H1 (cell line): Measurements from ENCODE around the gene UBTD2. TPM values are rescaled to one million over a fixed set of nuclear protein-coding genes. Genes with fewer than 3 reads are reported as not detected.
A peak's percentile ranks its signal among the peaks of the same experiment; 100 is the strongest.

Source experiments
- CTCF ChIA-PET: fragments of 300-600 bp; sonication (Branson Sonifier 250); formaldehyde crosslinking; loops from one replicate; lab custom pipeline; 2021; ENCODE audit not compliant: partially characterized antibody; lab: Charles Lee
- POLR2A ChIA-PET: fragments of 300-600 bp; sonication (Branson Sonifier 250); formaldehyde crosslinking; loops from one replicate; lab custom pipeline; 2021; ENCODE audit warnings: inconsistent platforms; ENCODE audit not compliant: partially characterized antibody; lab: Charles Lee
- DNase-seq, 2 experiments: peaks; one replicate each; pipeline versions ENCODE4 v3.0.0 to v3.0.0-alpha.2; 2010 to 2022; ENCODE audit warnings: low spot score in 2 of 2, low read depth in 1 of 2, mixed read lengths in 1 of 2
- FAIRE-seq: peaks from 2 replicates; lab custom pipeline; 2011; peaks lifted over from hg19 to GRCh38; lab: Jason Lieb, UNC
- H2AFZ ChIP-seq: 2 replicates; pipeline ENCODE4 v1.8.1; 2012; ENCODE audit warnings: low read length, inconsistent platforms
- H2AK5ac ChIP-seq: 2 replicates; pipeline ENCODE4 v1.6.1; 2013; ENCODE audit warnings: low read depth, low read length
- H2BK120ac ChIP-seq: replicated peaks from 2 replicates; pipeline ENCODE3; 2013; ENCODE audit warnings: low read depth, low read length, inconsistent platforms
- H2BK12ac ChIP-seq: 2 replicates; pipeline ENCODE4 v1.6.1; 2013; ENCODE audit warnings: low read depth, low read length
- H2BK15ac ChIP-seq: 2 replicates; pipeline ENCODE4 v1.6.1; 2013; ENCODE audit warnings: low read length
- H2BK20ac ChIP-seq: 2 replicates; pipeline ENCODE4 v1.6.1; 2013; ENCODE audit warnings: low read length
- H2BK5ac ChIP-seq: 2 replicates; pipeline ENCODE4 v1.6.1; 2013; ENCODE audit warnings: low read depth, low read length
- H3K14ac ChIP-seq: 2 replicates; pipeline ENCODE4 v1.6.1; 2013; ENCODE audit warnings: inconsistent platforms; ENCODE audit not compliant: insufficient read length
- H3K18ac ChIP-seq: 2 replicates; pipeline ENCODE4 v1.6.1; 2013; ENCODE audit warnings: low read length; ENCODE audit errors: extremely low read depth
- H3K23ac ChIP-seq: 2 replicates; pipeline ENCODE4 v1.6.1; 2013; ENCODE audit warnings: inconsistent platforms; ENCODE audit not compliant: insufficient read length
- H3K23me2 ChIP-seq: 2 replicates; pipeline ENCODE4 v1.6.1; 2013; ENCODE audit warnings: low read depth, low read length
- H3K27ac ChIP-seq: 2 replicates; pipeline ENCODE4 v1.6.1; 2011; ENCODE audit warnings: low read depth, low read length, inconsistent platforms
- H3K27me3 ChIP-seq, 4 experiments: replicated peaks in 1 of 4; 1 replicate in 1 of 4; 2 replicates in 3 of 4; pipeline versions ENCODE4 v1.6.1 to v1.8.1; 2011 to 2013; ENCODE audit warnings: low read length in 3 of 4, mild to moderate bottlenecking in 3 of 4, inconsistent platforms in 2 of 4, mixed read lengths in 2 of 4, moderate library complexity in 1 of 4; ENCODE audit not compliant: control insufficient read depth in 3 of 4, insufficient read depth in 3 of 4; ENCODE audit errors: extremely low read depth in 1 of 4
- H3K36me3 ChIP-seq, 4 experiments: 2 replicates each; pipeline versions ENCODE4 v1.6.1 to v1.8.1; 2011 to 2013; ENCODE audit warnings: mild to moderate bottlenecking in 4 of 4, low read length in 3 of 4, moderate library complexity in 2 of 4, control low read depth in 1 of 4, inconsistent platforms in 1 of 4; ENCODE audit not compliant: insufficient read depth in 4 of 4, control insufficient read depth in 2 of 4
- H3K4ac ChIP-seq: replicated peaks from 2 replicates; pipeline ENCODE3; 2013; ENCODE audit warnings: low read length, low read depth, mixed read lengths, inconsistent platforms; ENCODE audit not compliant: insufficient read length
- H3K4me1 ChIP-seq, 4 experiments: replicated peaks in 1 of 4; 1 replicate in 1 of 4; 2 replicates in 3 of 4; pipeline versions ENCODE4 v1.6.1 to v1.8.1; 2011 to 2013; ENCODE audit warnings: low read length in 3 of 4, inconsistent platforms in 2 of 4, mixed read lengths in 1 of 4; ENCODE audit not compliant: insufficient read depth in 4 of 4, control insufficient read depth in 3 of 4
- H3K4me2 ChIP-seq, 2 experiments: 2 replicates each; pipeline versions ENCODE4 v1.6.1 to v1.8.1; 2011 to 2013; ENCODE audit warnings: low read depth in 2 of 2, low read length in 2 of 2, control low read depth in 1 of 2, inconsistent platforms in 1 of 2, mild to moderate bottlenecking in 1 of 2; ENCODE audit not compliant: insufficient read depth in 1 of 2
- H3K4me3 ChIP-seq, 4 experiments: fragments of 200-600, 300-600 bp in 1 of 4; sonication (generic), shearing (Covaris generic), sonication (Bioruptor Twin) in 1 of 4; 2 replicates each; pipeline versions ENCODE4 v1.5.1 to v1.8.1; 2011 to 2016; ENCODE audit warnings: low read length in 4 of 4, low read depth in 3 of 4, control low read depth in 2 of 4, inconsistent platforms in 2 of 4, mild to moderate bottlenecking in 2 of 4, mixed read lengths in 1 of 4, moderate library complexity in 1 of 4; ENCODE audit not compliant: insufficient read depth in 2 of 4; ENCODE audit errors: extremely low read depth in 1 of 4
- H3K56ac ChIP-seq: replicated peaks from 2 replicates; pipeline ENCODE3; 2013; ENCODE audit warnings: low read depth, mild to moderate bottlenecking, mixed read lengths, low read length, inconsistent platforms; ENCODE audit not compliant: insufficient read length
- H3K79me1 ChIP-seq: 2 replicates; pipeline ENCODE4 v1.6.1; 2013; ENCODE audit warnings: low read depth, low read length, control low read depth
- H3K79me2 ChIP-seq, 2 experiments: 2 replicates each; pipeline versions ENCODE4 v1.6.1 to v1.8.1; 2012 to 2013; ENCODE audit warnings: low read length in 2 of 2, mild to moderate bottlenecking in 2 of 2, inconsistent platforms in 1 of 2; ENCODE audit not compliant: insufficient read depth in 2 of 2, control insufficient read depth in 1 of 2
- H3K9ac ChIP-seq, 4 experiments: replicated peaks in 1 of 4; 1 replicate in 1 of 4; 2 replicates in 3 of 4; pipeline versions ENCODE4 v1.6.1 to v1.8.1; 2011 to 2013; ENCODE audit warnings: low read depth in 3 of 4, low read length in 3 of 4, control low read depth in 2 of 4, mild to moderate bottlenecking in 2 of 4, moderate library complexity in 2 of 4, inconsistent platforms in 1 of 4; ENCODE audit errors: extremely low read depth in 1 of 4
- H3K9me3 ChIP-seq, 2 experiments: 2 replicates each; pipeline versions ENCODE4 v1.6.1 to v1.8.1; 2012 to 2013; ENCODE audit warnings: mild to moderate bottlenecking in 2 of 2, moderate library complexity in 2 of 2, control low read depth in 1 of 2, inconsistent platforms in 1 of 2, low read depth in 1 of 2, low read length in 1 of 2, mixed read lengths in 1 of 2; ENCODE audit not compliant: insufficient read depth in 2 of 2
- H4K20me1 ChIP-seq, 2 experiments: replicated peaks in 1 of 2; 2 replicates each; pipeline versions ENCODE3 to v1.8.1; 2011 to 2013; ENCODE audit warnings: inconsistent platforms in 2 of 2, low read length in 2 of 2, mild to moderate bottlenecking in 1 of 2; ENCODE audit not compliant: insufficient read depth in 2 of 2, control insufficient read depth in 1 of 2
- H4K5ac ChIP-seq: 2 replicates; pipeline ENCODE4 v1.6.1; 2013; ENCODE audit warnings: low read length, low read depth, mixed read lengths, inconsistent platforms; ENCODE audit not compliant: insufficient read length
- H4K8ac ChIP-seq: 2 replicates; pipeline ENCODE4 v1.8.0; 2013; ENCODE audit warnings: mild to moderate bottlenecking, moderate library complexity, low read length, inconsistent platforms; ENCODE audit not compliant: insufficient read depth; ENCODE audit errors: extremely low read depth
- H4K91ac ChIP-seq: replicated peaks from 2 replicates; pipeline ENCODE3; 2013; ENCODE audit warnings: low read length, mixed read lengths, inconsistent platforms; ENCODE audit not compliant: insufficient read length
- GTF2F1 ChIP-seq: IDR thresholded peaks from 2 replicates; pipeline ENCODE4 v1.6.1; 2012; ENCODE audit warnings: low read depth, low read length, improper control_type of control experiment, borderline replicate concordance
- JUND ChIP-seq: IDR thresholded peaks from 2 replicates; pipeline ENCODE4 v1.6.1; 2011; ENCODE audit warnings: mild to moderate bottlenecking, improper control_type of control experiment, low read length
- MAFK ChIP-seq: IDR thresholded peaks from 2 replicates; pipeline ENCODE4 v1.6.1; 2012; ENCODE audit warnings: low read depth, mild to moderate bottlenecking, improper control_type of control experiment, low read length
- RFX5 ChIP-seq: IDR thresholded peaks from 2 replicates; pipeline ENCODE4 v1.6.1; 2011; ENCODE audit warnings: low read depth, low read length, improper control_type of control experiment, borderline replicate concordance
- SAP30 ChIP-seq: fragments of 300-600 bp; sonication (generic); IDR thresholded peaks from 2 replicates; pipeline ENCODE4 v1.7.1; 2012; ENCODE audit warnings: low read length, moderate library complexity, mild to moderate bottlenecking, inconsistent platforms; ENCODE audit not compliant: insufficient read depth, insufficient replicate concordance
- YY1 ChIP-seq: IDR thresholded peaks from 2 replicates; pipeline ENCODE4 v1.6.1; 2011; ENCODE audit warnings: low read depth, mild to moderate bottlenecking, low read length
- WGBS, 2 experiments: shearing (Covaris generic) in 1 of 2; methylation state at CpG; one replicate each; pipeline versions ENCODE4 v1.1.6 to v1.1.7; 2013 to 2015; ENCODE audit warnings: low lambda C conversion rate in 2 of 2, mixed read lengths in 2 of 2, inconsistent platforms in 1 of 2, low coverage in 1 of 2, missing lambda C conversion rate in 1 of 2; ENCODE audit not compliant: insufficient replicate concordance in 2 of 2, insufficient coverage in 1 of 2, insufficient read length in 1 of 2; ENCODE audit errors: extremely low coverage in 1 of 2, missing lambda C conversion rate in 1 of 2; 5-methylcytosine and 5-hydroxymethylcytosine counted together
- polyA plus RNA-seq, 7 experiments: library from polyadenylated mRNA; depleted of rRNA in 3 of 7; stranded (reverse) in 5 of 7; unstranded in 2 of 7; fragments of >200 nt in 5 of 7; fragments of 200-250 nt in 2 of 7; gene quantifications; 1 replicate in 5 of 7; 2 replicates in 1 of 7; 4 replicates in 1 of 7; pipeline versions ENCODE4 v1.2.1 to v1.2.3, GENCODE V29; 2011 to 2013; ENCODE audit warnings: missing spikeins in 2 of 7, mixed read lengths in 2 of 7
- total RNA-seq: library from RNA; stranded (reverse); fragmentation: NEBNext Ultra II Directional; extraction: Animal tissue kit (Norgen Biotek cat#: 25700); gene quantifications from 2 replicates; pipeline ENCODE4 v1.2.1, GENCODE V29; 2021
- TF ChIP-seq, protein P1 (sequence below): IDR thresholded peaks from 2 replicates; pipeline ENCODE4 v1.6.1; 2011; ENCODE audit warnings: low read length, improper control_type of control experiment
- TF ChIP-seq, protein P2 (sequence below), 3 experiments: IDR thresholded peaks; 1 replicate in 2 of 3; 2 replicates in 1 of 3; pipeline versions ENCODE4 v1.5.1 to v1.6.1; 2011; ENCODE audit warnings: low read length in 3 of 3, mild to moderate bottlenecking in 3 of 3, inconsistent platforms in 2 of 3, low read depth in 1 of 3, moderate library complexity in 1 of 3; ENCODE audit not compliant: insufficient read depth in 1 of 3; ENCODE audit errors: control extremely low read depth in 1 of 3

Gene UBTD2
- total and polyA plus RNA-seq, 2 of the 8 experiments (the other 6 are each of a cell fraction or from before 2014, with no cell fraction given) = 14.5 to 39.2 TPM

DNA sequence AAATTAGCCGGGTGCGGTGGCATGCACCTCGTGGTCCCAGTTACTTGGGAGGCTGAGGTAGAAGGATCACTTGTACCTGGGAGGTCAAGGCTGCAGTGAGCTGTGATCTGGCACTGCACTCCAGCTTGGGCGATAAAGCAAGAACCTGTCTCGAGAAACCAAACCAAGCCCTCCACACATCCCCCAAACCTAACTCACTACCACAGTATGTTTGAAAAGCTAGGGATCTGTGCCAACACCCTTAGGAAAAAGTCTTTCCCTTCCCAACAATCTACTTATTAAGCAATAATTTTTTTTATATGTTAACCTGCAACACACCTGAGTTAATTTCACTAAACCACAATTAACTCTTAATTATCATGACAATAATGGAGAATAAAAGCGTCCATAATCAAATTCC is 2.2 kb downstream of the UBTD2 start:
- Histone ChIP-seq H3K4ac (no peak overlapping the region), H4K91ac (no peak overlapping the region), H2BK12ac (no peak overlapping the region), H3K9ac (no peak overlapping the region), H2AK5ac (no peak overlapping the region), H2BK20ac (no peak overlapping the region), H3K9me3 (no peaks in the 10 kb centered on the region), H4K5ac (no peak overlapping the region), H2BK5ac (no peak overlapping the region), H2BK120ac (no peak overlapping the region), H3K36me3 (no peaks in the 10 kb centered on the region), H2BK15ac (no peak overlapping the region), H3K79me2 (peaks cover 37 to 67% of the 10 kb centered on the region in 2 experiments), H3K27me3 (no peaks in the 10 kb centered on the region), H3K18ac (no peak overlapping the region), H3K23ac (no peak overlapping the region), H4K8ac (peak overlapping the region; percentile 19; the same call in 1 of the 2 replicates), H3K56ac (no peak overlapping the region), H2AFZ (no peak overlapping the region), H3K4me1 (peaks cover 0 to 10% (median 0%) of the 10 kb centered on the region in 4 experiments; a peak in 3 of 7 replicates), H3K79me1 (peaks cover 2% of the 10 kb centered on the region; the same call in 1 of the 2 replicates), H3K14ac (no peak overlapping the region), H3K4me3 (peak overlapping the region in 2 of 4 experiments; percentile 89 to 90; a peak in 3 of 8 replicates), H3K23me2 (no peaks in the 10 kb centered on the region), H3K4me2 (peak overlapping the region; percentile 75 to 80), H3K27ac (no peak overlapping the region), H4K20me1 (peaks cover 6 to 18% of the 10 kb centered on the region in 2 experiments)
- POLR2A ChIA-PET = interaction anchor here (1.2 to 2.3 kb wide), 5 partner anchors 14 to 176 kb away, joined by 3 to 7 read pairs (median 5); no protein-coding TSS in a partner anchor
- DNase-seq (no peak), FAIRE-seq (no peak)
- WGBS, 2 experiments = 73% methylated on average over 6 of the region's 6 CpGs; no CpG with 5 or more reads in 1 of the 2 experiments
- TF ChIP-seq YY1 = no peak
- TF ChIP-seq, protein P1, sequence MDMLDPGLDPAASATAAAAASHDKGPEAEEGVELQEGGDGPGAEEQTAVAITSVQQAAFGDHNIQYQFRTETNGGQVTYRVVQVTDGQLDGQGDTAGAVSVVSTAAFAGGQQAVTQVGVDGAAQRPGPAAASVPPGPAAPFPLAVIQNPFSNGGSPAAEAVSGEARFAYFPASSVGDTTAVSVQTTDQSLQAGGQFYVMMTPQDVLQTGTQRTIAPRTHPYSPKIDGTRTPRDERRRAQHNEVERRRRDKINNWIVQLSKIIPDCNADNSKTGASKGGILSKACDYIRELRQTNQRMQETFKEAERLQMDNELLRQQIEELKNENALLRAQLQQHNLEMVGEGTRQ = no peak
- TF ChIP-seq GTF2F1 = no peak
- no peak for TF ChIP-seq JUND
- TF ChIP-seq MAFK = no peak
- TF ChIP-seq, protein P2, sequence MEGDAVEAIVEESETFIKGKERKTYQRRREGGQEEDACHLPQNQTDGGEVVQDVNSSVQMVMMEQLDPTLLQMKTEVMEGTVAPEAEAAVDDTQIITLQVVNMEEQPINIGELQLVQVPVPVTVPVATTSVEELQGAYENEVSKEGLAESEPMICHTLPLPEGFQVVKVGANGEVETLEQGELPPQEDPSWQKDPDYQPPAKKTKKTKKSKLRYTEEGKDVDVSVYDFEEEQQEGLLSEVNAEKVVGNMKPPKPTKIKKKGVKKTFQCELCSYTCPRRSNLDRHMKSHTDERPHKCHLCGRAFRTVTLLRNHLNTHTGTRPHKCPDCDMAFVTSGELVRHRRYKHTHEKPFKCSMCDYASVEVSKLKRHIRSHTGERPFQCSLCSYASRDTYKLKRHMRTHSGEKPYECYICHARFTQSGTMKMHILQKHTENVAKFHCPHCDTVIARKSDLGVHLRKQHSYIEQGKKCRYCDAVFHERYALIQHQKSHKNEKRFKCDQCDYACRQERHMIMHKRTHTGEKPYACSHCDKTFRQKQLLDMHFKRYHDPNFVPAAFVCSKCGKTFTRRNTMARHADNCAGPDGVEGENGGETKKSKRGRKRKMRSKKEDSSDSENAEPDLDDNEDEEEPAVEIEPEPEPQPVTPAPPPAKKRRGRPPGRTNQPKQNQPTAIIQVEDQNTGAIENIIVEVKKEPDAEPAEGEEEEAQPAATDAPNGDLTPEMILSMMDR (IDR thresholded peaks at IDR 0.05; ENCODE audit: control extremely low read depth in 1 of 3, insufficient read depth in 1 of 3, low read depth in 1 of 3, low read length in 3 of 3) = no peak
- no peak for TF ChIP-seq RFX5
- no peak for TF ChIP-seq SAP30
- CTCF ChIA-PET = interaction anchor here (1.0 to 1.3 kb wide), 3 partner anchors 10 to 184 kb away, joined by 3 read pairs; no protein-coding TSS in a partner anchor
